AG04450 (cell line): ENCODE measurements around the gene SENP8. TPM values are rescaled to one million over a fixed set of nuclear protein-coding genes. Genes with fewer than 3 reads are reported as not detected.

Experiments used
- CTCF ChIA-PET: fragments of 300-600, 350-600 bp; formaldehyde crosslinking; extraction: SDS; loops from one replicate; lab custom pipeline; 2022; ENCODE audit warnings: antibody characterized with exemption, inconsistent platforms; lab: Charles Lee
- POLR2A ChIA-PET: fragments of 350-600 bp; formaldehyde crosslinking; extraction: SDS; loops from one replicate; lab custom pipeline; 2021; ENCODE audit warnings: antibody characterized with exemption, inconsistent platforms; lab: Yijun Ruan, JAX
- DNase-seq: peaks from one replicate; pipeline ENCODE4 v3.0.0-alpha.2; 2011; ENCODE audit warnings: low read depth, low spot score
- H3K27ac ChIP-seq: one replicate; pipeline ENCODE4 v1.5.1; 2012; ENCODE audit warnings: low read depth, low read length, control low read depth
- H3K27me3 ChIP-seq: one replicate; pipeline ENCODE4 v1.6.0; 2012; ENCODE audit warnings: low read length; ENCODE audit not compliant: control insufficient read depth, insufficient read depth
- H3K4me3 ChIP-seq: 2 replicates; pipeline ENCODE4 v1.5.1; 2011; ENCODE audit warnings: mild to moderate bottlenecking, low read depth, low read length, control low read depth
- H3K9me3 ChIP-seq: 2 replicates; pipeline ENCODE4 v1.5.1; 2012; ENCODE audit warnings: low read length; ENCODE audit not compliant: control insufficient read depth, insufficient read depth
- polyA plus RNA-seq: library from polyadenylated mRNA; depleted of rRNA; stranded (reverse); fragments of >200 nt; gene quantifications from 2 replicates; pipeline ENCODE4 v1.2.3, GENCODE V29; 2011
- TF ChIP-seq, protein P1 (sequence below): IDR thresholded peaks from 2 replicates; pipeline ENCODE4 v1.5.1; 2011; ENCODE audit warnings: low read depth, low read length, control low read depth, inconsistent platforms

Gene SENP8
- polyA plus RNA-seq, 1 experiment = 5.3 TPM

DNA sequence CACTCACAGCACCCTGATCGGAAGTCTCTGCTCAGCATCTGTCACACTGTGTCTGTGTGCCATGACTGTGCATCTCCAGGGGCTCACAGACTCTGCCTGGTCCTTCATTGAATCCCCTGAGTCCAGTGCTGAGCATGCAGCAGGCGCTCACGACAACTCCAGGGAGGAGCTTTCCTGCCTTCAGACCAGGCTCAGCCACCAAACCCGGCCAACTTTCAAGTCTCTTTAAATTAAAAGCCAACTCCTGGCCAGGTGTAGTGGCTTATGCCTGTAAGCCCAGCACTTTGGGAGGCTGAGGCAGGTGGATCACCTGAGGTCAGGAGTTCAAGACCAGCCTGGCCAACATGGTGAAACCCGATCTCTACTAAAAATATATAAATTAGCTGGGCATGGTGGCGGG, 55.2 kb downstream of the SENP8 start:
- H3K27me3 ChIP-seq = peaks cover 36% of the 10 kb centered on the region
- POLR2A ChIA-PET = no interaction called here
- TF ChIP-seq, protein P1, sequence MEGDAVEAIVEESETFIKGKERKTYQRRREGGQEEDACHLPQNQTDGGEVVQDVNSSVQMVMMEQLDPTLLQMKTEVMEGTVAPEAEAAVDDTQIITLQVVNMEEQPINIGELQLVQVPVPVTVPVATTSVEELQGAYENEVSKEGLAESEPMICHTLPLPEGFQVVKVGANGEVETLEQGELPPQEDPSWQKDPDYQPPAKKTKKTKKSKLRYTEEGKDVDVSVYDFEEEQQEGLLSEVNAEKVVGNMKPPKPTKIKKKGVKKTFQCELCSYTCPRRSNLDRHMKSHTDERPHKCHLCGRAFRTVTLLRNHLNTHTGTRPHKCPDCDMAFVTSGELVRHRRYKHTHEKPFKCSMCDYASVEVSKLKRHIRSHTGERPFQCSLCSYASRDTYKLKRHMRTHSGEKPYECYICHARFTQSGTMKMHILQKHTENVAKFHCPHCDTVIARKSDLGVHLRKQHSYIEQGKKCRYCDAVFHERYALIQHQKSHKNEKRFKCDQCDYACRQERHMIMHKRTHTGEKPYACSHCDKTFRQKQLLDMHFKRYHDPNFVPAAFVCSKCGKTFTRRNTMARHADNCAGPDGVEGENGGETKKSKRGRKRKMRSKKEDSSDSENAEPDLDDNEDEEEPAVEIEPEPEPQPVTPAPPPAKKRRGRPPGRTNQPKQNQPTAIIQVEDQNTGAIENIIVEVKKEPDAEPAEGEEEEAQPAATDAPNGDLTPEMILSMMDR = no peak
- CTCF ChIA-PET = no interaction called here
- no peak overlapping the region for H3K27ac ChIP-seq
- H3K4me3 ChIP-seq = no peak overlapping the region
- no peaks in the 10 kb centered on the region; the same call in 1 of the 2 replicates for H3K9me3 ChIP-seq
- no peak for DNase-seq

DNA sequence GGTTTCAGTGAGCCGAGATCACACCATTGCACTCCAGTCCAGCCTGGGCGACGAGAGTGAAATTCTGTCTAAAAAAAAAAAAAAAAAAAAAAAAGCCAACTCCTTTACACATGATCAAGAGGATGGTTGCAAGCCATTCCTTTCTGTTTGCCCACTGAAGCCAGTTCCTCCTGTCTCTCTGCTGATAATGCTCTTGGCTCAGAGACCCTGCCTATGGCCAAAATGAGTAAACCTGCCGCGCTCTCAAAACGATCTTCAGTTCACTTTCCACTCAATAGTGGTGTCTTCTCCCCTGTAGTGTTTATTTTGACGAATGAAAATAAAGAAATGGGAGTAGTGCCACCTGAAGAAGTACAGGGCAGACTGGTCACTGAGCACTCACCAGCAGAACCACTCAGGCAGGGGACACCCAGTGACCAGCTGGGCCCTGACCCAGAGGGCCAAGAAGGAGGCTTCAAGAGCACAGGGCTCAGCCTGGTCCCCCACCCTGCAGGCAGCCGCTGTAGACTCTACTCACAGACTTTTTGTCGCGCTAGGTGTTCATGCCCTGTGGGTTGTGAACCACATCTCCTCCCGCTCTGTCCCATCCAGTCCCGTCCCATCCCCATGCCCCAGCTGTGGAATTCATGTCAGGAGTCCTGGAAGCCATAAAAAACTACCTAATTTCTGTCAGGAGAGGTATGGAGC, 55.8 kb downstream of the SENP8 start:
- TF ChIP-seq, protein P1 = no peak
- Histone ChIP-seq H3K4me3 (no peak overlapping the region), H3K27me3 (peaks cover 31% of the 10 kb centered on the region), H3K27ac (no peak overlapping the region), H3K9me3 (no peaks in the 10 kb centered on the region; the same call in 1 of the 2 replicates)
- DNase-seq = no peak
- CTCF ChIA-PET = no interaction called here
- POLR2A ChIA-PET = no interaction called here

GRCh38 chr15:72174551-72175165, 56.5 kb downstream of the SENP8 start:
- no peak for DNase-seq
- no peaks in the 10 kb centered on the region; the same call in 1 of the 2 replicates for H3K9me3 ChIP-seq
- no peak overlapping the region for H3K4me3 ChIP-seq
- CTCF ChIA-PET = no interaction called here
- peaks cover 26% of the 10 kb centered on the region for H3K27me3 ChIP-seq
- H3K27ac ChIP-seq = no peak overlapping the region
- TF ChIP-seq, protein P1 = no peak
- POLR2A ChIA-PET = no interaction called here

GRCh38 chr15:72175186-72176044, 57.2 kb downstream of the SENP8 start:
- H3K27ac ChIP-seq = no peak overlapping the region
- no peaks in the 10 kb centered on the region; the same call in 1 of the 2 replicates for H3K9me3 ChIP-seq
- TF ChIP-seq, protein P1 = no peak
- POLR2A ChIA-PET = no interaction called here
- H3K4me3 ChIP-seq = no peak overlapping the region
- no peak for DNase-seq
- CTCF ChIA-PET = no interaction called here
- peaks cover 24% of the 10 kb centered on the region for H3K27me3 ChIP-seq
